ENCODE results near the gene ADNP2.

ADNP2 gene

GRCh38 chr18:80181642-80182461 is 72.8 kb downstream of the ADNP2 start:
- Histone ChIP-seq H2AFZ (ENCODE audit: low read length) (no peak overlapping the region), H4K20me1 (ENCODE audit: insufficient read depth, low read length) (no peaks in the 10 kb centered on the region), H3K9ac (ENCODE audit: low read length) (no peak overlapping the region), H3K27me3 (ENCODE audit: insufficient read depth, low read length) (peaks cover 14% of the 10 kb centered on the region), H3K4me1 (ENCODE audit: insufficient read depth, low read length, severe bottlenecking) (no peaks in the 10 kb centered on the region), H3F3A (ENCODE audit: insufficient read depth, low read length) (no peaks in the 10 kb centered on the region), H3K9me2 (ENCODE audit: low read depth, low read length) (no peaks in the 10 kb centered on the region), H3K27ac (ENCODE audit: low read depth, low read length, poor library complexity, severe bottlenecking) (no peak overlapping the region), H3K4me2 (ENCODE audit: low read length) (no peak overlapping the region), H3K79me2 (ENCODE audit: insufficient read depth, low read length) (no peaks in the 10 kb centered on the region), H3K4me3 (ENCODE audit: low read depth, low read length, poor library complexity, severe bottlenecking) (no peak overlapping the region), H3K36me3 (ENCODE audit: insufficient read depth, low read length) (no peaks in the 10 kb centered on the region), H3K9me3 (ENCODE audit: low read length) (no peaks in the 10 kb centered on the region)
- TF ChIP-seq EZH2 (IDR thresholded peaks at IDR 0.05; ENCODE audit: borderline replicate concordance, low read length), result no peak
- no peak for TF ChIP-seq CTCF (IDR thresholded peaks at IDR 0.05; ENCODE audit: low read length)

GRCh38 chr18:80182855-80183254 is 73.8 kb downstream of the ADNP2 start:
- no peak overlapping the region for H3K4me2 ChIP-seq (ENCODE audit: low read length)
- no peaks in the 10 kb centered on the region for H3K9me3 ChIP-seq (ENCODE audit: low read length)
- H3K27ac ChIP-seq (ENCODE audit: low read depth, low read length, poor library complexity, severe bottlenecking), result no peak overlapping the region
- H3K36me3 ChIP-seq (ENCODE audit: insufficient read depth, low read length), result no peaks in the 10 kb centered on the region
- no peak overlapping the region for H3K4me3 ChIP-seq (ENCODE audit: low read depth, low read length, poor library complexity, severe bottlenecking)
- no peak overlapping the region for H2AFZ ChIP-seq (ENCODE audit: low read length)
- no peaks in the 10 kb centered on the region for H4K20me1 ChIP-seq (ENCODE audit: insufficient read depth, low read length)
- no peak overlapping the region for H3K9ac ChIP-seq (ENCODE audit: low read length)
- H3K79me2 ChIP-seq (ENCODE audit: insufficient read depth, low read length), result no peaks in the 10 kb centered on the region
- TF ChIP-seq CTCF (IDR thresholded peaks at IDR 0.05; ENCODE audit: low read length), result no peak
- H3K27me3 ChIP-seq (ENCODE audit: insufficient read depth, low read length), result peaks cover 14% of the 10 kb centered on the region
- no peaks in the 10 kb centered on the region for H3K4me1 ChIP-seq (ENCODE audit: insufficient read depth, low read length, severe bottlenecking)
- H3K9me2 ChIP-seq (ENCODE audit: low read depth, low read length), result no peaks in the 10 kb centered on the region
- H3F3A ChIP-seq (ENCODE audit: insufficient read depth, low read length), result no peaks in the 10 kb centered on the region

GRCh38 chr18:80183273-80184050 is 74.4 kb downstream of the ADNP2 start:
- Histone ChIP-seq H3K4me3 (ENCODE audit: low read depth, low read length, poor library complexity, severe bottlenecking) (no peak overlapping the region), H3K9me2 (ENCODE audit: low read depth, low read length) (no peaks in the 10 kb centered on the region), H3K79me2 (ENCODE audit: insufficient read depth, low read length) (no peaks in the 10 kb centered on the region), H4K20me1 (ENCODE audit: insufficient read depth, low read length) (no peaks in the 10 kb centered on the region), H3K27ac (ENCODE audit: low read depth, low read length, poor library complexity, severe bottlenecking) (no peak overlapping the region), H3F3A (ENCODE audit: insufficient read depth, low read length) (no peaks in the 10 kb centered on the region), H3K9ac (ENCODE audit: low read length) (no peak overlapping the region), H3K27me3 (ENCODE audit: insufficient read depth, low read length) (peaks cover 10% of the 10 kb centered on the region), H3K4me2 (ENCODE audit: low read length) (no peak overlapping the region), H3K36me3 (ENCODE audit: insufficient read depth, low read length) (no peaks in the 10 kb centered on the region), H2AFZ (ENCODE audit: low read length) (no peak overlapping the region), H3K9me3 (ENCODE audit: low read length) (no peaks in the 10 kb centered on the region), H3K4me1 (ENCODE audit: insufficient read depth, low read length, severe bottlenecking) (no peaks in the 10 kb centered on the region)
- TF ChIP-seq EZH2 (IDR thresholded peaks at IDR 0.05; ENCODE audit: borderline replicate concordance, low read length), result no peak
- no peak for TF ChIP-seq CTCF (IDR thresholded peaks at IDR 0.05; ENCODE audit: low read length)
